ENCODE measurements around the gene CBX5. TPM values are rescaled to one million over a fixed set of nuclear protein-coding genes. Genes with fewer than 3 reads are reported as not detected.
"Not testable (repeated sequence)": the region's sequence is repeated elsewhere in the genome, so short reads cannot be mapped to it uniquely, and the experiment has no call there.

The CBX5 gene
- total and polyA plus RNA-seq, 9 donors = 57.2 to 89.1 (median 70.0) TPM

DNA sequence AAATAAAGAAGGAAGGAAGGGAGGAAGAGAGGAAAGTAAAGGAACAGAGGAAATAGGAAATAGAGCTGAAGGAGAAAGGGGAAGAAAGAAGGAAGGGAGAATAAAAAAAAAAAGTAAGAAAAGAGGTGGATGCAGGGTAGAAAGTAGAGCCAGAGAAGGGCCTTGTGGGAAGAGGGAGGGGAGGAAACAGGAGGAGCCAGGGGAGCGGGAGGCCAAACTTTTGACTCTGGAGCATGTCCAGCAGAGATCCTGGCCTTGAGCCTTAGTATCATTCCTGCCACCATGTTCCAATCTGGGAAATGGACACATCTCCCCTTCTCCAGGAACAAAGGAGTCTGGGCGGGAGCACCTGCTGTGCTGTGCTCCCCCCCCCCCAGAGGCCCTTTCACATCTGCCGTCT is 80.0 kb downstream of the CBX5 start:
- no peak overlapping the region for H3K4me3 ChIP-seq (ENCODE audit: low read length)
- H3K27ac ChIP-seq (ENCODE audit: low read length) = no peak overlapping the region
- no peaks in the 10 kb centered on the region for H3K9me3 ChIP-seq (replicated peaks; ENCODE audit: control insufficient read depth, low read depth, low read length)
- no CpG with 5 or more reads among the region's 3 CpGs for WGBS (ENCODE audit: insufficient coverage)
- H3K27me3 ChIP-seq (ENCODE audit: control insufficient read depth, insufficient read depth, low read length) = peaks cover under 1% of the 10 kb centered on the region
- H3K4me1 ChIP-seq (ENCODE audit: control insufficient read depth, insufficient read depth, low read length) = peaks cover 34% of the 10 kb centered on the region
- DNase-seq = peak; percentile 60
- H3K36me3 ChIP-seq (ENCODE audit: control insufficient read depth, insufficient read depth, low read length) = no peaks in the 10 kb centered on the region

DNA sequence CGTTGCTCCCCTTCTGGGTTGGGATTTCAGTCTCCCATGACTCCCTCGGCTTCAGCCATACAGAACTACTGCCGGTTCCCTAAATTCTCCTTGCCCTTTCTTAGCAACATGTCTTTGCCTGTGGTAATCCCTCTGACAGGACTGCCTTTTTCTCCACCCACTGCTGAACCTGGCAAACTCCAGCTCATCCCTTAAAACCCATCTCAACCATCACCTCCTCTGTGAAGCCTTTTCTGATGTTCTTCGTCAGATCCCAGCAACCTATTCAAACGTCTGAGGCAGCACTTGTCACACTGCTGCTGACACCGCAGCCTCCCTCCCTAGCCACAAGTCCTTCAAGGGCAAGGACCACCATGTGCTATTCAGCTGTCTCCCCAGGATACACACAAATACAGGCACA is 80.9 kb downstream of the CBX5 start:
- WGBS (ENCODE audit: insufficient coverage) = 81% methylated on average over 6 of the region's 6 CpGs
- Histone ChIP-seq H3K27ac (ENCODE audit: low read length) (no peak overlapping the region), H3K36me3 (ENCODE audit: control insufficient read depth, insufficient read depth, low read length) (no peaks in the 10 kb centered on the region), H3K9me3 (replicated peaks; ENCODE audit: control insufficient read depth, low read depth, low read length) (no peaks in the 10 kb centered on the region), H3K4me1 (ENCODE audit: control insufficient read depth, insufficient read depth, low read length) (peaks cover 37% of the 10 kb centered on the region), H3K4me3 (ENCODE audit: low read length) (no peak overlapping the region), H3K27me3 (ENCODE audit: control insufficient read depth, insufficient read depth, low read length) (no peaks in the 10 kb centered on the region)
- no peak for DNase-seq

DNA sequence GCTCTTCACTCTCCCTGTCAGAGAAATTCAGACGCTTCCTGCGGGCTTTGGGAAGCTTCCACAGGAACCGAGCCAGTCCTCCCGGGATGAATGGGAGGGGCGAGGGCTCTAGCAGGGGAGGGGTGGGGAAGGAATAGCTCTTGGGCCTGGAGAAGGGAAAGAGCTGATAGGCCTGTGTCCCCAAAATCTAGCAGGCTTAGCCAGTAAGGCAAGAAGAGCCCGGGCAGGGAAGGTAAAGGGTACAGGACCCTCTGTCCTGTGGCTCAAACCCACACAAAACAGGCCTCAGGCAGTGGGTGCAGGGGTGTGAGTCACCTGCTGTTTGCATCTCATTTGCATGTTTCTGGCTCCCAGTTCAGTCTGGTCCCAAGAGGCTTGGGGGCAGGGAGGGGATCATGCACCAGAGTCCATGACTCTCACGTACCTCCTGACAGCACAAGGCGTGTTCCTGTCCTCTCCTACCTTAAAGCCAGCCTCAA is 82.5 kb downstream of the CBX5 start:
- peak; percentile 85 for DNase-seq

DNA sequence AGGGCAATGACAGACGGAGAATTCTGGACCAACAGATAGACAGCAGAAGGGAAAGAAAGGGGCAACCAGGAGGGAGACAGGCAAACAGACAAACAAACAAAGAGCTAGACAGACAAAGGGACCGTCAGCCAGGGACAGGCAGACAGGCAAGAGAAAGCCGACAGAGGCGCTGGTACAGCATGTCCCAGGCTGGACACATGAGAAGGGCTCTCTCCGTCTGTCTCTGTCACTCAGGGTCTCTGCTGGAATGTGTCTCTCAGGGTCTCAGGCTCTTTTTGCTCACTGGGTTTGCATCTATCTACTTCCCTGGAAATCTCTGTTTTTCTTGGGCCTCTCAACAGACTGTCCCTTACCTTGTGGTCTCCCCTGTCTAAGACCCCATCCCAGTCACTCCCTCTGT is 82.9 kb downstream of the CBX5 start:
- Histone ChIP-seq H3K4me1 (ENCODE audit: control insufficient read depth, insufficient read depth, low read length) (peaks cover 37% of the 10 kb centered on the region), H3K27ac (ENCODE audit: low read length) (peak overlapping the region; percentile 99), H3K4me3 (ENCODE audit: low read length) (peak overlapping the region; percentile 14), H3K36me3 (ENCODE audit: control insufficient read depth, insufficient read depth, low read length) (no peaks in the 10 kb centered on the region), H3K27me3 (ENCODE audit: control insufficient read depth, insufficient read depth, low read length) (peaks cover 2% of the 10 kb centered on the region), H3K9me3 (replicated peaks; ENCODE audit: control insufficient read depth, low read depth, low read length) (no peaks in the 10 kb centered on the region)
- WGBS (ENCODE audit: insufficient coverage) = 17% methylated on average over 5 of the region's 5 CpGs
- DNase-seq = peak; percentile 89

More for the DNA sequence above, 82.5 kb downstream of the CBX5 start:
- no peak overlapping the region for H3K4me3 ChIP-seq (ENCODE audit: low read length)
- no peaks in the 10 kb centered on the region for H3K9me3 ChIP-seq (replicated peaks; ENCODE audit: control insufficient read depth, low read depth, low read length)
- WGBS (ENCODE audit: insufficient coverage) = 25% methylated on average over 7 of the region's 8 CpGs
- H3K36me3 ChIP-seq (ENCODE audit: control insufficient read depth, insufficient read depth, low read length) = no peaks in the 10 kb centered on the region
- peaks cover 37% of the 10 kb centered on the region for H3K4me1 ChIP-seq (ENCODE audit: control insufficient read depth, insufficient read depth, low read length)
- H3K27me3 ChIP-seq (ENCODE audit: control insufficient read depth, insufficient read depth, low read length) = peaks cover 2% of the 10 kb centered on the region
- peak overlapping the region; percentile 99 for H3K27ac ChIP-seq (ENCODE audit: low read length)

DNA sequence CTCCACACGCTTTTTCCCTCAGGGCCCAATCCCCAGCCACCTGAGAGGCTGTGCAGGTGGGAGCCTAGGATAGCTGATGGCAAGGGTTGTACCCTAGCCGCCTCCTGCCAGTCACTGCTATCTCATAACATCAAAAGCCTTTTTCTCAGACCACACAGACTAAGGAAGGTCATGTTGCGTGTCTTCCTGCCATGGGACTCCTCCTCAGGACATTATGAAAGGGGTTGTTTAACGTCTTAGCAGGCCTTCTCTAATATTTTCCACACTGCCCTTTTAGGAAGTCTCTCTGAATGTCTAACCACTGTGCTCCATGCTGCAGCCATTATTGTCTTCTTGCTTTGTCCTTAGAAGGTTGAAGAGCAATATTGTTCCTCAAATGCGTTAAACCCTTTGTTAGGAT is 83.5 kb downstream of the CBX5 start:
- Histone ChIP-seq H3K36me3 (ENCODE audit: control insufficient read depth, insufficient read depth, low read length) (no peaks in the 10 kb centered on the region), H3K9me3 (replicated peaks; ENCODE audit: control insufficient read depth, low read depth, low read length) (no peaks in the 10 kb centered on the region), H3K4me1 (ENCODE audit: control insufficient read depth, insufficient read depth, low read length) (peaks cover 41% of the 10 kb centered on the region), H3K4me3 (ENCODE audit: low read length) (no peak overlapping the region), H3K27me3 (ENCODE audit: control insufficient read depth, insufficient read depth, low read length) (peaks cover 2% of the 10 kb centered on the region), H3K27ac (ENCODE audit: low read length) (peak overlapping the region; percentile 99)
- DNase-seq = peak; percentile 50
- WGBS (ENCODE audit: insufficient coverage) = no CpG with 5 or more reads among the region's 5 CpGs

DNA sequence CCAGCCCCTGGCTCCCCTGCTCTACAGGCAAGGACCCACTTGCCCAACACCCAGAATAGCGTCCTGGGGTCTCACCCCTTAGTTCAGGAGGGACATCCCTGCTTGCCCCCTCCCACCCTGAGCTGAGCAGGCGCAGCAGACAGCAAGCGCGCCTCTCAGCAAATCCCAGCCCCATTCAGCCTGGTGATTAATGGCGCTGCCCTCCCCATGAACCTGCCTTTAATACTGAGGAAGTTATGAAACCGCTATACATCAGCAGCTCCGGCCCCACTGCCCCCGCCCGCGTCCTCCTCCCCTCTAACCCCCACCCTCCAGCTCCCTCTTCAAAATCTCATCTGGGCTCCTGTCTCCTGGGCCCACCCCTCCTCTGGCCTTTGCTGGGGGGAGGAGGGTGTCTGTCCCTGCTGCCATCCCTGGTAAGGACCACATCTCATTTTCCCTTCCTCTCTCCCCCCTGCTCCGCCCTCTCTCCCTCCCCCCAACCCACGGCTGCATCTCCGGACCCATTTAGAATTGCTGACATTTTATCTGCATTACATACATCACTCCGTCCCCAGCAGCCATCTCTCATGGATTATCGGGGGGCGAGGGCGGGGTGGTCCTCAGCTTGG is 84.1 kb downstream of the CBX5 start:
- DNase-seq = peak; percentile 93
- Histone ChIP-seq H3K27ac (ENCODE audit: low read length) (peak overlapping the region; percentile 99), H3K36me3 (ENCODE audit: control insufficient read depth, insufficient read depth, low read length) (no peaks in the 10 kb centered on the region), H3K9me3 (replicated peaks; ENCODE audit: control insufficient read depth, low read depth, low read length) (no peaks in the 10 kb centered on the region), H3K27me3 (ENCODE audit: control insufficient read depth, insufficient read depth, low read length) (peaks cover 2% of the 10 kb centered on the region), H3K4me3 (ENCODE audit: low read length) (no peak overlapping the region), H3K4me1 (ENCODE audit: control insufficient read depth, insufficient read depth, low read length) (peaks cover 42% of the 10 kb centered on the region)
- 3% methylated on average over 7 of the region's 17 CpGs for WGBS (ENCODE audit: insufficient coverage)

DNA sequence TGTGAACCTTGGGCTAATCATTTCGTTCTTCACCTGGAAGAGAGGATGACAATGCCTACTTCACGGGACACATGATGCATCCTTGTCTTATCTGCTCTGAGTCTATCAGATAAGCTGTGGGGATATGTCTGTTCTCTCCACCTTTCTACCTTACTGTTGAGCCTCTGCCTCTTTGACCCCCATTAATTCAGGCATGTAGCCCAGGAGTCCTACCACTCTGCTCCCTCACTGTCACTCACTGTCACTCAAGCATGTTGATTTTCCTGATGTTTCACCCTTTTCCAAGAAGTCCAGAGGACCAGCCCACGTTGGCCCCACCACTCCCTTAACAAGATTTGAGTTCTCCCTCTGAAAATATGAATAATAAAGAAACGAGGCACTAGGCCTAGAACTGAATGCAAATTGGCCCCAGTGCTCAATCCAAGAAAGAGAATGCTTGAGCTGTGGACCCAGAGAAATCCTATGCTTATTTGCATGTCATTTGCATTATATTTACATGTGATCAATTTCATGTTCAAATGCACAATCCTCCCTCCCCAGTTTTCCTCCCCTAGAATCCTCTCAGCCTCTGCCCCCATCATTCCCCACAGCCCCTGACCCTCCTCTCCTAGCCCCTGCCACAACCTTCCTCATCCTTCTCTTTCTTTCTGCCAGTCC is 84.7 kb downstream of the CBX5 start:
- no peaks in the 10 kb centered on the region for H3K36me3 ChIP-seq (ENCODE audit: control insufficient read depth, insufficient read depth, low read length)
- DNase-seq = no peak
- no peaks in the 10 kb centered on the region for H3K9me3 ChIP-seq (replicated peaks; ENCODE audit: control insufficient read depth, low read depth, low read length)
- peaks cover 42% of the 10 kb centered on the region for H3K4me1 ChIP-seq (ENCODE audit: control insufficient read depth, insufficient read depth, low read length)
- no peak overlapping the region for H3K4me3 ChIP-seq (ENCODE audit: low read length)
- 82% methylated on average over 2 of the region's 4 CpGs for WGBS (ENCODE audit: insufficient coverage)
- H3K27me3 ChIP-seq (ENCODE audit: control insufficient read depth, insufficient read depth, low read length) = peaks cover 2% of the 10 kb centered on the region
- H3K27ac ChIP-seq (ENCODE audit: low read length) = peak overlapping the region; percentile 99

DNA sequence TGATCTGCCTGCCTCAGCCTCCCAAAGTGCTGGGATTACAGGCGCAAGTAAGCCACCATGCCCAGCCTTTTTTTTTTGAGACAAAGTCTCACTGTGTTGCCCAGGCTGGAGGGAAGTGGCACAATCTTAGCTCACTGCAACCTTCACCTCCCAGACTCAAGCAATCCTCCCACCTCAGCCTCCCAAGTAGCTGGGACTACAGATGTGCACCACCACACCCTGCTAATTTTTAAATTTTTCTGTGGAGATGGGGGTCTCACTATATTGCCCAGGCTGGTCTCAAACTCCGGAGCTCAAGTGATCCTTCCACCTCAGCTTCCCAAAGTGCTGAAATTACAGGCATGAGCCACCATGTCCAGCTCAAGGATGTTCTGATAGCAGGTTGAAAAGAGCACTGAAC is 85.3 kb downstream of the CBX5 start:
- 100% methylated on average over 1 of the region's 2 CpGs for WGBS (ENCODE audit: insufficient coverage)

DNA sequence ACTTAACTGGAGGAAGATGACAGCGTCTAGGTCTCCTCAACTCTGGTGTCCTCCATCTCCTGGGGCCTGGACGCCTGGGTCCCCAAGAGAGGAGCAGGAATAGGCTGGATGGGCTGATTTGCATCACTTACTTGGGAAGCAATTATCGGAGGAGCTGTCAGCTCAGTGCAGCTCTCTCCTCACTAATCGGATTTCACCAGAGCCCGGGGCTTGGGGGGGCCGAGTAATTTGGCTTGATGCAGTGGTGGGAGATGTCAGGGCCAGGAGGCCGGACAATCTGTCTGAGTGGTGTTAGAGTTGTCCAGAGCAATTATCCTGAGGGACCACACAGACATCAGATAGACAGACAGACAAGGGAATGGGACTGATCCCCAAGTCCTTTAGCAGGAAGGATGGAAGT is 86.5 kb downstream of the CBX5 start:
- Histone ChIP-seq H3K27me3 (ENCODE audit: control insufficient read depth, insufficient read depth, low read length) (peaks cover 2% of the 10 kb centered on the region), H3K4me1 (ENCODE audit: control insufficient read depth, insufficient read depth, low read length) (peaks cover 45% of the 10 kb centered on the region), H3K36me3 (ENCODE audit: control insufficient read depth, insufficient read depth, low read length) (no peaks in the 10 kb centered on the region), H3K4me3 (ENCODE audit: low read length) (no peak overlapping the region), H3K27ac (ENCODE audit: low read length) (no peak overlapping the region), H3K9me3 (replicated peaks; ENCODE audit: control insufficient read depth, low read depth, low read length) (no peaks in the 10 kb centered on the region)
- no peak for DNase-seq
- WGBS (ENCODE audit: insufficient coverage) = 47% methylated on average over 2 of the region's 7 CpGs

More for the DNA sequence above, 85.3 kb downstream of the CBX5 start:
- H3K4me3 ChIP-seq (ENCODE audit: low read length); H3K27me3 ChIP-seq (ENCODE audit: control insufficient read depth, insufficient read depth, low read length); H3K36me3 ChIP-seq (ENCODE audit: control insufficient read depth, insufficient read depth, low read length); H3K27ac ChIP-seq (ENCODE audit: low read length); H3K9me3 ChIP-seq (replicated peaks; ENCODE audit: control insufficient read depth, low read depth, low read length); DNase-seq: not testable (repeated sequence)
- peaks cover 42% of the 10 kb centered on the region for H3K4me1 ChIP-seq (ENCODE audit: control insufficient read depth, insufficient read depth, low read length)

DNA sequence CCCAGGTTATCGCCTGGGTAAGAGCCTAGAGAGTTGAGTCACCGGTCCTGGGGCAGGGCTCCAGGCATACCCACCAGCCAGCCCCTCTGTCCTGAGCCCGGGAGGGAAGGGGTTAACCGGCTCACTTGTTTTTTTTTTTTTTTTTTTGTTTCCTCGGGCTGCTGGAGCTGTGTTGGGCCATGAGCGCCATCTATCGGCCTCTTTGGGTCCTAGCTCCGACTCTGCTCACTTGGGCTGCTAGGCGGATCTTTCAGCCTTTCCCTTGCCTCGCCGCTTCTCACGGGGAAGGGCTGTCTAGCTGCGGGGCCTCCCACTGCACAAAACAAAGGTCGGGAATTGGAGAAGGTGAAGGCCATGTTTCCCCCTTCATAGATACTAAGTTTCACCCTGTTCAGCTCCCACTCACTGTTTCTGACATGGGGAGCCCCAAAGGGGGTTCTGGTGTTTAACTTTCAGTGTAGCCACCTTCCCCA is 88.3 kb downstream of the CBX5 start:
- DNase-seq = peak; percentile 94
- WGBS (ENCODE audit: insufficient coverage) = 0% methylated on average over 6 of the region's 14 CpGs
- peaks cover 2% of the 10 kb centered on the region for H3K27me3 ChIP-seq (ENCODE audit: control insufficient read depth, insufficient read depth, low read length)
- H3K4me3 ChIP-seq (ENCODE audit: low read length) = no peak overlapping the region
- H3K27ac ChIP-seq (ENCODE audit: low read length) = no peak overlapping the region
- peaks cover 8% of the 10 kb centered on the region for H3K36me3 ChIP-seq (ENCODE audit: control insufficient read depth, insufficient read depth, low read length)
- no peaks in the 10 kb centered on the region for H3K9me3 ChIP-seq (replicated peaks; ENCODE audit: control insufficient read depth, low read depth, low read length)
- H3K4me1 ChIP-seq (ENCODE audit: control insufficient read depth, insufficient read depth, low read length) = peaks cover 34% of the 10 kb centered on the region
